ENCODE measurements around the gene ANKRD9. TPM values are rescaled to one million over a fixed set of nuclear protein-coding genes. Genes with fewer than 3 reads are reported as not detected.

Gene ANKRD9
- total RNA-seq, 1 experiment from 2014 or later, result 13.0 TPM

- no peak for DNase-seq (ENCODE audit: low read depth)
Measured at GRCh38 chr14:102513899-102514772, 4.6 kb upstream of the ANKRD9 start.

DNA sequence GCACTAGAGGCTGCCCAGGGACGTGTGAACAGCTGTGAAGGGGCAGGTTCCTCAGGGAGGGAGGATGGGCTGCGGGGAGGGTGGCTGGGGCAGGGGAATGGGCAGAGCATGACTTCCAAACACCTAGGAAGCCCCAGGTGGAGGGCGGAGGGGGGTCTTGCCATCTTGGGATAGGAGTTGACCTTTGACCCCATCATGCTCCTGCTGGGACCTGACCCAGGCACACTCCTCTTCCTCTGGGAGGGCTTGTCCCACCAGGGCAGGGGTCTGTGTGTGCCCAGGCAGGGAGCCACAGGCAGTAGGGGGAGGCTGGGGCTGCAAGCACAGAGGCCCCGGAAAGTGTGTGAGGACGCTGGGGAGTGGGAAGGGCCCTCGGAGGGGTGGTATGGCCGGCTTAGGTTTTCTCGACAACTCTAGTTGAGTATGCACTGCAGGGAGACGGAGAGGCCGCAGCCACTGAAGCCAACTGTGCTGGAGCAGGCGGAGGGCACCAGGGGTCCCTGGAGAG lies 3.3 kb upstream of the ANKRD9 start:
- no peak for DNase-seq (ENCODE audit: low read depth)

DNA sequence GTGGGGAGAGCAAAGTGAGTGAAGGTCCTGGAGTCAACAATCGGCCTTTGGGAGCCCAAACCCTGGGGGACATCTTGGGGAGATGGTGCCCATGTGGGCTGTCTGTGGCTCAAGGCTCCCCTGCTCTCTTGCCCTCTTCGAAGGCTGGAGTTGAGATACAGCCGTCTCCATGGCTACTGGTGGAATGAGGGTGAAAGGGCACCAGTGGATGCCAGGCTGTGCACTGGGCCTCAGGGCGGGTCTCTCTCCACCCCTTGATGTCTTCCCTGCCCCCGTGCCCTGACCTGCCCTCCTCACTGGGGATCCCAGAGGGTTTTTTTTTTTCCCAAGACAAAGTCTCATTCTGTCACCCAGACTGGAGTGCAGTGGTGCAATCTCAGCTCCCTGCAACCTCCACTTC lies 2.0 kb upstream of the ANKRD9 start:
- DNase-seq (ENCODE audit: low read depth), result no peak

GRCh38 chr14:102510616-102511520 lies 1.3 kb upstream of the ANKRD9 start:
- DNase-seq (ENCODE audit: low read depth), result no peak

GRCh38 chr14:102508774-102509745 lies 516 bp downstream of the ANKRD9 start:
- DNase-seq (ENCODE audit: low read depth), result no peak

DNA sequence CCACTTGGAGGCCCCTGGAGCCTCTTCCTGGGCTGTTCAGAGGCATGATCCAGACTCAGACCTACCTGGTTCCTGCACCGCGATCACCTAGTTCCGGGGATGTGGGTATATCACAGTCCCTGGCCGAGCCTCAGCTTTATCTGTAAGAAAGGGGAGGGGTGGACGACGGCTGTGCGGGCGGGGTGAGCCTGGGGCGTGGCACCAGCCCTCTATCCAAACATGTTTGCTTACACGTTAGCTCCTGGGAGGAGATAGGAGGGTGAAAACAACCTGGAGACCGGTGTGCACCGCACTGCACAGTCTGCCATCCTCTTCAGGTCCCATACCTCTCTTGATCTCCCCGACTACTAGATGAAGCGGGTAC lies 1.2 kb downstream of the ANKRD9 start:
- DNase-seq (ENCODE audit: low read depth), result no peak

GRCh38 chr14:102507857-102508312 lies 1.7 kb downstream of the ANKRD9 start:
- DNase-seq (ENCODE audit: low read depth), result no peak

DNA sequence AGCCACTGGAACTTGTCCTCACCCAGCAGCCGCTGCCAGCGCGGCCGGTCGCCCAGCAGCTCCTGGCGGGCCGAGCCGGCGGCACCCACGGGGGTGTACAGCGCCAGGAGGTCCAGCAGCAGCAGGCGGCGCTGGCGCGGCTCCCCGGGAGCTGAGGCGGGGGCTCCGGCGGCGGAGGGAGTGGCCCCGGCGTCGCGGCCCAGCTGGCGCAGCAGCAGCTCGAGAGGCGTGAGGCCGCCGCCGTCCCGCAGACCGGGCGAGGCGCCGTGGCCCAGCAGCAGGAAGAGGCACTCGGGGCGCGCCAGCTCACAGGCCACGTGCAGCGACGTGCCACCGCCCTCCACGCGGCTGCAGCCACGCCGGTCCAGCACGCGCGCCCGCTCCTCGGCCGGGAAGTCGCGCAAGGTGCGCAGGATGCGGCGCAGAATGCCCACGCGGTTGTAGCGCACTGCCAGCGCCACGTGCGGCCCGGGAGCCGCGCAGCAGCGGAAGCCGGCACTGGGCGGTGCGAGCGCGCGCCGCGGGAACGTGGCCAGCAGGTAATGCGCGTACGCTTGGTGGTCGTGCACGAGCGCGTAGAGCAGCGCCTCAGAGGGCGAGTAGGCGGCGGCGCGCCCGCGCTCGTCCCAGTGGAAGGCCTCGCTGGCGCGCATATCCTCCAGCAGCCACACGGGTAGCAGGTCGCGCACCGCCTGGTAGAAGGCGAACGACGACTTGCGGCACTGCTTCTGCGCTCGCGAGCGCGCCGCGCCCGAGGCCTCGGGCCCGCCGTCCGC lies 2.3 kb downstream of the ANKRD9 start:
- no peak for DNase-seq (ENCODE audit: low read depth)

- DNase-seq (ENCODE audit: low read depth), result no peak
Measured at GRCh38 chr14:102506626-102506925, 3.0 kb downstream of the ANKRD9 start.

- DNase-seq (ENCODE audit: low read depth), result no peak
Measured at GRCh38 chr14:102505775-102506625, 3.6 kb downstream of the ANKRD9 start.

DNA sequence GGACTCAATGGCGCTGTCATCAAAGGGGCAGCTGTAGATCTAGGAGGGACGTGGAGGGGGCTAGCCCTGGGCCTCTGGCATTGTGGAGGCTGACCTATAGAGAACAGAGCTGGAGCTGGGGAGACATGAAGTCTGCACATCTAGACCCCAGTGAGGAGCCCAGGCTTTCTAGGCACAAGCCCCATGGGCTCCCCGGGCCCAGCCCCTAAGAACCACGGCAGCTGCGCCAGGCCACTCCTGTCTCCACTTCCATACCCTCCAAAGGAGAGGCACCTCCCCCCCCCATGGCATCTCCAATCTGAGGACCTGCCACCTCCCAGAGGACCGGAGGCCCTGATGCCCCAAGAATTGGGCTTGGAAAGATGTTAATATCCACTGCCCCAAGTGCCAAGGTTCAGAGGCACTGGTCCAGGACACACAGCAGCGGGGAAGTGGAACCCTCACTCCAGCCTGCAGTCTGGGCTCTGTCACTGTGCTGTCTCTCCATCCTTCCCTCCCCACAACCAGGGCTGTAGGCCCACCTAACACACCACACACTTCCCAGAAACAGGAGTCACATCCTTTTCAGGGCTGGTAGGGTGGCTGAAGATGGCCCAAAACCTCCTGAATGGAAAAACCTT lies 4.5 kb downstream of the ANKRD9 start:
- DNase-seq (ENCODE audit: low read depth), result no peak

DNA sequence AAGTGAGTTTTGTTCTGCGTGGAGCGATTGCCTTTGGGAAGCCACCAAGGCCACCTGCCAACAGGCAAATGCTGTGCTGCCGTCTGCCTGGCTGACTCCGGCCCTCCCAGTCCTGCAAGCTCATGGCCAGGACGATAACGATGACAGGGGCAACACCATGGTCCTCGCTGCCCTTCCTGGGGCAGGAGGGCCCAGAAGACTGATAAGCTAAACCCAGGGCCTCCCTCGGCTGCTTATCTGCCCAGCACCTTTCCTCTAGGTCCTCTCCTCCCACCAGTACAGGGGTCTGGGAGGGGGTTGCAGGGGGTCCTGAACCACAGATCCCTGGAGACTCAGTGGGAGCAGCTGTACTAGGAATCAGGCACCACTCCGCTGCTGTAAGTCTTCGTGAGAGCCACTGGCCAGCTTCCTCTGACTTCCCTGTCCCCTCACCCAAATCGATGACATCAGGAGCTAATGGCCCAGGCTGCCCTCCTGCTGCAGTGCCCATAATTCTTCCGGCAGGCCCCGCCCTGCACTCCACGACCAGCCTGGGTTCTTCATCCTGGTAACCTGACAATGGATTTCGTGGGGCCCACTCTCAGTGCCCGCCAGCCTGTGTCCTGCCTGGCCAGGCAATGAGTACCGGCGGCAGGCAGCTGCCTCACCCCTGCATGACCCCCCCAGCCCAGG lies 5.1 kb downstream of the ANKRD9 start:
- no peak for DNase-seq (ENCODE audit: low read depth)

DNA sequence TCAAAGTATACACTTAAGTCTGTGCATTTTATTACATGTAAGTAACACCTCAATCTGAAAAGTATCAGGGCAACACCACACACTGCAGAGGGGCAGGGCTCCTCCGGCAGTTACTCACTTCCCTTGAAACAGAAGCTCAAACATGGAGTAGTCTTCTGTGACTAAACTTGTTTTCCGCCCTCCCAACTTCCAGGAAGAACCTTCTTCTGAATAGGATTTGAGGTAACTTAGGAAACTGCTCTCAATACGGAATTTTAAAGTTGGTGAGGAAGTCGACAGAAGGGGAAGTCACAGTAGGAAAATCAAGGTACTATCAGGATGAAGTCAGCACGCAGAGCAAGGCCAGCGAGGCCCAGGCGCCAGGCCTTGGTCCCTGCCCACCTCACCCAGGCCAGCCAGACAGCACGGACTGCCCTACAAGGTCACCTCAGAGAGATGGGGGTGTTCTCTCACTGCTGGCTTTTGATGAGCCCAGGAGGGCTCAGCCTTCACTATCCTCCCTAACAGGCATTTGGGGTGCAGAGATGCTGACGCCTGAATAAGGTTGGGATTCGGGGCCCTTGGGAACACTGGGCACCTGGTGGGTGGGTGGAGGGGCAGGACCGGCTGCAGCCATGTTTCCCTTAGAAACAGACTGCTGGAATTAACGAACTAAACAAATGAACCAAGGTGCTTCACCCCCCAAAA lies 5.8 kb downstream of the ANKRD9 start:
- DNase-seq (ENCODE audit: low read depth), result no peak

- no peak for DNase-seq (ENCODE audit: low read depth)
Measured at GRCh38 chr14:102502571-102502970, 7.0 kb downstream of the ANKRD9 start.

GRCh38 chr14:102501751-102502315 lies 7.7 kb downstream of the ANKRD9 start:
- no peak for DNase-seq (ENCODE audit: low read depth)

DNA sequence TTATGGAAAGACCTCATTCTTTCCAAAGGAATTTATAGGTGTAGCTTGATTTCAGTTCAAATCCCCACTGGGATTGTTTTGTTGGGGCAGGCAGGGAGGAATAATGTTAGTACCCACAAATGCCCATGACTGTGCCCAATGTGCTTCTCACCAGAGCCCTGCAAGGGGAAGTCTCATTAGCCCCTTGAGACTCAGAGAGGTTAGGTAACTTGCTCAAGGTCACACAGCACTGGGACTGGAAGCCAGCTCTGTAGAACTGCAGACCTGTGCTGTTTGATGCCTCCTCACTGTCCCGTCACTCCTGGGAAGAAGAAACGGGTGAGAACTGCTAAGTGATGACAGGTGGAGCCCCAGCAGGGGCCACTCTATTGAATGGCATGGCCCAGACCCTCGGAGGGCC lies 8.9 kb downstream of the ANKRD9 start:
- DNase-seq (ENCODE audit: low read depth), result no peak

GRCh38 chr14:102500158-102500662 lies 9.4 kb downstream of the ANKRD9 start:
- DNase-seq (ENCODE audit: low read depth), result peak; percentile 52

Measured in HT1080 (cell line).